K562 (cell line): ENCODE measurements around the gene FZD4. TPM values are rescaled to one million over a fixed set of nuclear protein-coding genes. Genes with fewer than 3 reads are reported as not detected.

Experiments
- FOSL1 ChIP-seq: fragments of 200-800 bp; sonication (Bioruptor generic); conservative IDR thresholded peaks from 2 replicates; pipeline ENCODE4 v1.6.1; 2016; ENCODE audit warnings: missing genetic modification characterization, missing compliant biosample characterization
- HLTF ChIP-seq: fragments of 450-650 bp; IDR thresholded peaks from 2 replicates; pipeline ENCODE4 v1.6.1; 2016
- HNRNPH1 ChIP-seq: fragments of 200-400 bp; formaldehyde crosslinking; optimal IDR thresholded peaks from 2 replicates; pipeline ENCODE3; 2017; ENCODE audit warnings: low read depth, mild to moderate bottlenecking, low read length, moderate library complexity
- HNRNPL ChIP-seq: fragments of 200-400 bp; formaldehyde crosslinking; IDR thresholded peaks from 2 replicates; pipeline ENCODE4 v1.6.1; 2017; ENCODE audit warnings: low read depth, mild to moderate bottlenecking, low read length
- MTA2 ChIP-seq: fragments of 450-650 bp; IDR thresholded peaks from 2 replicates; pipeline ENCODE4 v1.6.1; 2016; ENCODE audit warnings: low read depth
- MTA3 ChIP-seq: fragments of 450-650 bp; formaldehyde crosslinking; IDR thresholded peaks from 2 replicates; pipeline ENCODE4 v1.6.1; 2017; ENCODE audit warnings: mild to moderate bottlenecking, borderline replicate concordance
- NCOA6 ChIP-seq: fragments of 450-650 bp; IDR thresholded peaks from 2 replicates; pipeline ENCODE4 v1.6.1; 2017; ENCODE audit warnings: mild to moderate bottlenecking
- NFE2L1 ChIP-seq: fragments of 450-650 bp; IDR thresholded peaks from 2 replicates; pipeline ENCODE4 v1.6.1; 2016; ENCODE audit warnings: missing genetic modification characterization, low read depth, mild to moderate bottlenecking, missing compliant biosample characterization, moderate library complexity, borderline replicate concordance
- ZBTB7A ChIP-seq: IDR thresholded peaks from 2 replicates; pipeline ENCODE4 v1.6.1; 2011; ENCODE audit warnings: low read depth, mild to moderate bottlenecking, low read length, moderate library complexity, borderline replicate concordance; ENCODE audit not compliant: control insufficient read depth
- ZNF197 ChIP-seq: fragments of 200-800 bp; sonication (Bioruptor generic); IDR thresholded peaks from 2 replicates; pipeline ENCODE4 v1.6.1; 2016; ENCODE audit warnings: low read depth, missing genetic modification characterization, missing compliant biosample characterization
- ZNF384 ChIP-seq: IDR thresholded peaks from 2 replicates; pipeline ENCODE4 v1.6.1; 2012; ENCODE audit warnings: low read depth, low read length, improper control_type of control experiment
- ZNF41 ChIP-seq: fragments of 250-450 bp; sonication (Bioruptor Pico); conservative IDR thresholded peaks from 2 replicates; pipeline ENCODE4 v1.4.0; 2020; ENCODE audit warnings: mild to moderate bottlenecking
- ZNF518B ChIP-seq: fragments of 250-450 bp; sonication (Bioruptor Pico); IDR thresholded peaks from 2 replicates; pipeline ENCODE4 v1.5.0; 2021; ENCODE audit warnings: mild to moderate bottlenecking, moderate library complexity
- ZNF717 ChIP-seq: fragments of 250-450 bp; sonication (Bioruptor Pico); IDR thresholded peaks from 2 replicates; pipeline ENCODE4 v1.5.0; 2021
- ZZZ3 ChIP-seq: fragments of 450-650 bp; IDR thresholded peaks from 2 replicates; pipeline ENCODE4 v1.6.1; 2016; ENCODE audit warnings: antibody characterized with exemption, mild to moderate bottlenecking, moderate library complexity
- polyA plus RNA-seq, 8 experiments: library from polyadenylated mRNA; depleted of rRNA in 4 of 8; stranded (reverse) in 5 of 8; unstranded in 3 of 8; fragments of >200 nt; fragmentation: Nextera tagmentation in 2 of 8; fragmentation: Illumina TruSeq in 1 of 8; extraction: Ambion mirVana in 2 of 8; extraction: Trizol in 1 of 8; gene quantifications; 2 replicates each; pipeline versions ENCODE4 v1.2.1 to v1.2.3, GENCODE V29; 2011 to 2014; ENCODE audit warnings: inconsistent platforms in 1 of 8, missing spikeins in 1 of 8
- total RNA-seq, 7 experiments: library from RNA; depleted of rRNA in 6 of 7; stranded (reverse); fragments of >200 nt in 6 of 7; fragmentation: Illumina TruSeq in 2 of 7; extraction: Trizol in 2 of 7; gene quantifications; 2 replicates each; pipeline versions ENCODE4 v1.2.1 to v1.2.3, GENCODE V29; 2011 to 2021; ENCODE audit warnings: low replicate concordance in 1 of 7
- TF ChIP-seq, protein P1 (sequence below), 2 experiments: fragments of 450-650 bp in 1 of 2; sonication (generic) in 1 of 2; formaldehyde crosslinking in 1 of 2; IDR thresholded peaks; 2 replicates each; pipeline versions ENCODE4 v1.7.1 to v1.9.0; 2016 to 2022; ENCODE audit warnings: inconsistent platforms in 1 of 2, mild to moderate bottlenecking in 1 of 2, missing genetic modification reagents in 1 of 2

Gene FZD4
- total and polyA plus RNA-seq, 9 of the 15 experiments (the other 6 are each of a cell fraction or from before 2014, with no cell fraction given) = 1.2 to 7.9 (median 5.8) TPM

GRCh38 chr11:86931548-86932258, 23.5 kb downstream of the FZD4 start (continued):
- no peak for TF ChIP-seq NFE2L1 (tag)
- TF ChIP-seq, protein P1, sequence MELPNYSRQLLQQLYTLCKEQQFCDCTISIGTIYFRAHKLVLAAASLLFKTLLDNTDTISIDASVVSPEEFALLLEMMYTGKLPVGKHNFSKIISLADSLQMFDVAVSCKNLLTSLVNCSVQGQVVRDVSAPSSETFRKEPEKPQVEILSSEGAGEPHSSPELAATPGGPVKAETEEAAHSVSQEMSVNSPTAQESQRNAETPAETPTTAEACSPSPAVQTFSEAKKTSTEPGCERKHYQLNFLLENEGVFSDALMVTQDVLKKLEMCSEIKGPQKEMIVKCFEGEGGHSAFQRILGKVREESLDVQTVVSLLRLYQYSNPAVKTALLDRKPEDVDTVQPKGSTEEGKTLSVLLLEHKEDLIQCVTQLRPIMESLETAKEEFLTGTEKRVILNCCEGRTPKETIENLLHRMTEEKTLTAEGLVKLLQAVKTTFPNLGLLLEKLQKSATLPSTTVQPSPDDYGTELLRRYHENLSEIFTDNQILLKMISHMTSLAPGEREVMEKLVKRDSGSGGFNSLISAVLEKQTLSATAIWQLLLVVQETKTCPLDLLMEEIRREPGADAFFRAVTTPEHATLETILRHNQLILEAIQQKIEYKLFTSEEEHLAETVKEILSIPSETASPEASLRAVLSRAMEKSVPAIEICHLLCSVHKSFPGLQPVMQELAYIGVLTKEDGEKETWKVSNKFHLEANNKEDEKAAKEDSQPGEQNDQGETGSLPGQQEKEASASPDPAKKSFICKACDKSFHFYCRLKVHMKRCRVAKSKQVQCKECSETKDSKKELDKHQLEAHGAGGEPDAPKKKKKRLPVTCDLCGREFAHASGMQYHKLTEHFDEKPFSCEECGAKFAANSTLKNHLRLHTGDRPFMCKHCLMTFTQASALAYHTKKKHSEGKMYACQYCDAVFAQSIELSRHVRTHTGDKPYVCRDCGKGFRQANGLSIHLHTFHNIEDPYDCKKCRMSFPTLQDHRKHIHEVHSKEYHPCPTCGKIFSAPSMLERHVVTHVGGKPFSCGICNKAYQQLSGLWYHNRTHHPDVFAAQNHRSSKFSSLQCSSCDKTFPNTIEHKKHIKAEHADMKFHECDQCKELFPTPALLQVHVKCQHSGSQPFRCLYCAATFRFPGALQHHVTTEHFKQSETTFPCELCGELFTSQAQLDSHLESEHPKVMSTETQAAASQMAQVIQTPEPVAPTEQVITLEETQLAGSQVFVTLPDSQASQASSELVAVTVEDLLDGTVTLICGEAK (IDR thresholded peaks at IDR 0.05) = no peak
- TF ChIP-seq, protein P1 (CRISPR knock-in tag; IDR thresholded peaks at IDR 0.05) = no peak
- peak; percentile 11; the same call in 1 of the 2 replicates for TF ChIP-seq MTA3
- TF ChIP-seq ZBTB7A = no peak
- TF ChIP-seq NCOA6 = no peak
- TF ChIP-seq ZNF384 = peak; percentile 51
- TF ChIP-seq ZNF41 (CRISPR knock-in tag) = no peak
- no peak for TF ChIP-seq HNRNPL
- no peak for TF ChIP-seq ZNF717 (CRISPR knock-in tag)
- TF ChIP-seq ZNF518B (CRISPR knock-in tag) = no peak
- no peak for TF ChIP-seq HLTF
- peak; percentile 81; the same call in 1 of the 2 replicates for TF ChIP-seq ZNF197 (CRISPR knock-in tag)
- TF ChIP-seq ZZZ3 = no peak
- TF ChIP-seq FOSL1 = peak; percentile 93
- TF ChIP-seq HNRNPH1 = no peak
- peak; percentile 87 for TF ChIP-seq MTA2
